ENCODE results near the gene RESF1.
"Not testable (repeated sequence)": the region's sequence is repeated elsewhere in the genome, so short reads cannot be mapped to it uniquely, and the experiment has no call there.

The RESF1 gene

GRCh38 chr12:31948697-31949359, 10.4 kb upstream of the RESF1 start:
- not testable (repeated sequence) for H3K4me3 ChIP-seq (ENCODE audit: low read depth, low read length); H3K4me1 ChIP-seq (ENCODE audit: control insufficient read depth, insufficient read depth, low read length, unreplicated experiment); H3K27me3 ChIP-seq (ENCODE audit: insufficient read depth, low read length); H3K79me2 ChIP-seq (ENCODE audit: control insufficient read depth, insufficient read depth, low read length, unreplicated experiment); H2AFZ ChIP-seq (ENCODE audit: low read length, unreplicated experiment); H3K27ac ChIP-seq (ENCODE audit: low read depth, low read length); H3K36me3 ChIP-seq (ENCODE audit: insufficient read depth, low read length)

DNA sequence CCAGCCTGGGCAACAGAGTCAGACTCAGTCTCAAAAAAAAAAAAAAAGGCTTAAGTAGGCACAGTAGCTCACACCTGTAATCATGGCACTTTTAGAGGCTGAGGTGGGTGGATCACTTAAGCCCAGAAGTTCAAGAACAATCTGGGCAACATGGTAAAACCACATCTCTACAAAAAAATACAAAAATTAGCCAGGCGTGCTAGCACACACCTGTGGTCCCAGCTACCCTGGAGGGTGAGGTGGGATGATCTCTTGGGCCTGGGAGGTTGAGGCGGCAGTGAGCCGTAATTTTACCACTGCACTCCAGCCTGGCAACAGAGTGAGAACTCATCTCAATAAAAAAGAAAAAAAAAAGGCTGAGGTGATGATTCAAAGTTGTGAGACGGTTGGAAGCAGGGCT, 9.1 kb upstream of the RESF1 start:
- no peak overlapping the region for H3K4me3 ChIP-seq (ENCODE audit: low read depth, low read length)
- H3K36me3 ChIP-seq (ENCODE audit: insufficient read depth, low read length) = no peaks in the 10 kb centered on the region
- no peak overlapping the region for H3K27ac ChIP-seq (ENCODE audit: low read depth, low read length)
- no peaks in the 10 kb centered on the region for H3K27me3 ChIP-seq (ENCODE audit: insufficient read depth, low read length)
- no peaks in the 10 kb centered on the region for H3K4me1 ChIP-seq (ENCODE audit: control insufficient read depth, insufficient read depth, low read length, unreplicated experiment)
- no peaks in the 10 kb centered on the region for H3K79me2 ChIP-seq (ENCODE audit: control insufficient read depth, insufficient read depth, low read length, unreplicated experiment)
- H2AFZ ChIP-seq (ENCODE audit: low read length, unreplicated experiment) = no peak overlapping the region

DNA sequence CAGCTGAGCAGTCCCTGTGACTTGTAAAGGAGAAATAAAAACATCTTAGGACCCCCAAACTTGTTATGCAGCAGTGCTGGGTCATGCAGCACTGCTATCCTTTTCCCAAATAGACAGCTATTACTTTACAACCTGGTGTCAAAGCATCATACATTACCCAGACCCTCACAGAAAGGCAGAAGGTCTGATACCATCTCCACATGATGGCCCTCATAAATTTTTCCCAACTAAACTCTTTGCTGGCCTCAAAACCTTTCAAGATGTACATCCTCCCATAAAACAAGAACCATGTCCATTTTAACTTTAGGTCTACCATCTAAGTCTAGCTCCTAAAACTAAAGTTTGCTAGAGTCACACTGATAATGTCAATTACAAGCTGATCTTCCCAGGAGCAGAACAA, 8.7 kb upstream of the RESF1 start:
- no peak overlapping the region for H3K27ac ChIP-seq (ENCODE audit: low read depth, low read length)
- no peaks in the 10 kb centered on the region for H3K79me2 ChIP-seq (ENCODE audit: control insufficient read depth, insufficient read depth, low read length, unreplicated experiment)
- no peaks in the 10 kb centered on the region for H3K27me3 ChIP-seq (ENCODE audit: insufficient read depth, low read length)
- H3K4me1 ChIP-seq (ENCODE audit: control insufficient read depth, insufficient read depth, low read length, unreplicated experiment) = no peaks in the 10 kb centered on the region
- H3K36me3 ChIP-seq (ENCODE audit: insufficient read depth, low read length) = no peaks in the 10 kb centered on the region
- H3K4me3 ChIP-seq (ENCODE audit: low read depth, low read length) = no peak overlapping the region
- H2AFZ ChIP-seq (ENCODE audit: low read length, unreplicated experiment) = no peak overlapping the region

- Histone ChIP-seq H3K79me2 (ENCODE audit: control insufficient read depth, insufficient read depth, low read length, unreplicated experiment) (no peaks in the 10 kb centered on the region), H2AFZ (ENCODE audit: low read length, unreplicated experiment) (no peak overlapping the region), H3K27me3 (ENCODE audit: insufficient read depth, low read length) (no peaks in the 10 kb centered on the region), H3K4me1 (ENCODE audit: control insufficient read depth, insufficient read depth, low read length, unreplicated experiment) (no peaks in the 10 kb centered on the region), H3K4me3 (ENCODE audit: low read depth, low read length) (no peak overlapping the region), H3K27ac (ENCODE audit: low read depth, low read length) (no peak overlapping the region), H3K36me3 (ENCODE audit: insufficient read depth, low read length) (no peaks in the 10 kb centered on the region)
Observed at GRCh38 chr12:31951008-31951407, 8.2 kb upstream of the RESF1 start.

GRCh38 chr12:31951939-31952338, 7.3 kb upstream of the RESF1 start:
- Histone ChIP-seq H2AFZ (ENCODE audit: low read length, unreplicated experiment) (no peak overlapping the region), H3K27ac (ENCODE audit: low read depth, low read length) (no peak overlapping the region), H3K79me2 (ENCODE audit: control insufficient read depth, insufficient read depth, low read length, unreplicated experiment) (no peaks in the 10 kb centered on the region), H3K4me1 (ENCODE audit: control insufficient read depth, insufficient read depth, low read length, unreplicated experiment) (no peaks in the 10 kb centered on the region), H3K4me3 (ENCODE audit: low read depth, low read length) (no peak overlapping the region), H3K27me3 (ENCODE audit: insufficient read depth, low read length) (no peaks in the 10 kb centered on the region), H3K36me3 (ENCODE audit: insufficient read depth, low read length) (no peaks in the 10 kb centered on the region)

- H3K4me1 ChIP-seq (ENCODE audit: control insufficient read depth, insufficient read depth, low read length, unreplicated experiment) = no peaks in the 10 kb centered on the region
- no peaks in the 10 kb centered on the region for H3K36me3 ChIP-seq (ENCODE audit: insufficient read depth, low read length)
- H2AFZ ChIP-seq (ENCODE audit: low read length, unreplicated experiment) = no peak overlapping the region
- H3K27me3 ChIP-seq (ENCODE audit: insufficient read depth, low read length) = no peaks in the 10 kb centered on the region
- no peak overlapping the region for H3K27ac ChIP-seq (ENCODE audit: low read depth, low read length)
- H3K4me3 ChIP-seq (ENCODE audit: low read depth, low read length) = no peak overlapping the region
- no peaks in the 10 kb centered on the region for H3K79me2 ChIP-seq (ENCODE audit: control insufficient read depth, insufficient read depth, low read length, unreplicated experiment)
Observed at GRCh38 chr12:31952418-31952817, 6.8 kb upstream of the RESF1 start.

DNA sequence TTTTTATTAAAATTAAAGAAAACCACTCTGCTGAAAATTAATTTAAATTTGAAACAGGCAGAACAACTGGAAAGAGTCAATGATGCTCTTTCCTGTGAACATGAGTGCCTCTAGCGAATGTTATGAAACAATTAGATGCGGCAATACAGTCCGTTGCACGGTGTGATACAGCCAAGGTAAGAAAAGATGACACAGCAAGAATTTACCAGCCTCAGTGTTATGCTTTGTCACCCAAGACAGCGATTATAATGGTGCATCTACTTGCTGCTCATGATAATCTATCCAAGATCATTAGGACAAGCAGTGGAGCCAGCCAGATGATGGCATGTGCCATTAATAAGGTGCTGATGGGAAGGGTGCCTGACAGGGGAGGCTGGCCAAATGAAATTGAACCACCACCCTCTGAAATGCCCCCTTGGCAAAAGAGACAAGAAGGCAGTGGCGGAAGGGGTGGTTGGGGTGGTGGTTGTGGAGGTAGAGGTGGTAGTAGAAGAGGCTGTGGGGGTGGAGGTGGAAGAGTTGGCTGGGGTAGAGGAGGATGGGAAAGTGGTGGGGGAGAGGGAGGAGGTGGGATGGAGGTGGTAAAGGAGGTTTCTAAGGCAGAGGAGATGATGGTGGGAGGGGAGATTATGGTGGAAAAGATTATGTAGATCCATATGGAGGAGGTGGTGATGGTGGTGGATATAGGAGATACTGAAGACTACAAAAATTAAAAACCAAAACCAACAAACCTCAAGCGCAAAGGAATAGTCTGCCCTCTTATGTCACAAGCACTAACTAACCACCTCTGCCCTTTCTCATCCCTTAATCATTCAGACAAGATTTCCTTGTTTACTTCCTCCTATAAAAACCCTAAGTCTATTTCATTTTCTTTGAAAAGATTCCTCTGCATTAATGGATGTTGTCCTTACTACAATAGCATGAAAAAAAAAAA, 4.0 kb upstream of the RESF1 start:
- H3K36me3 ChIP-seq (ENCODE audit: insufficient read depth, low read length) = no peaks in the 10 kb centered on the region
- no peak overlapping the region for H3K27ac ChIP-seq (ENCODE audit: low read depth, low read length)
- H3K4me3 ChIP-seq (ENCODE audit: low read depth, low read length) = no peak overlapping the region
- no peaks in the 10 kb centered on the region for H3K27me3 ChIP-seq (ENCODE audit: insufficient read depth, low read length)
- no peak overlapping the region for H2AFZ ChIP-seq (ENCODE audit: low read length, unreplicated experiment)
- no peaks in the 10 kb centered on the region for H3K4me1 ChIP-seq (ENCODE audit: control insufficient read depth, insufficient read depth, low read length, unreplicated experiment)
- H3K79me2 ChIP-seq (ENCODE audit: control insufficient read depth, insufficient read depth, low read length, unreplicated experiment) = no peaks in the 10 kb centered on the region

GRCh38 chr12:31958569-31959160, 550 bp upstream of the RESF1 start:
- Histone ChIP-seq H3K79me2 (ENCODE audit: control insufficient read depth, insufficient read depth, low read length, unreplicated experiment) (peaks cover 14% of the 10 kb centered on the region), H3K4me1 (ENCODE audit: control insufficient read depth, insufficient read depth, low read length, unreplicated experiment) (peaks cover 7% of the 10 kb centered on the region), H3K27me3 (ENCODE audit: insufficient read depth, low read length) (no peaks in the 10 kb centered on the region), H3K4me3 (ENCODE audit: low read depth, low read length) (peak overlapping the region; percentile 95), H2AFZ (ENCODE audit: low read length, unreplicated experiment) (peak overlapping the region; percentile 88), H3K36me3 (ENCODE audit: insufficient read depth, low read length) (no peaks in the 10 kb centered on the region), H3K27ac (ENCODE audit: low read depth, low read length) (peak overlapping the region; percentile 36)

DNA sequence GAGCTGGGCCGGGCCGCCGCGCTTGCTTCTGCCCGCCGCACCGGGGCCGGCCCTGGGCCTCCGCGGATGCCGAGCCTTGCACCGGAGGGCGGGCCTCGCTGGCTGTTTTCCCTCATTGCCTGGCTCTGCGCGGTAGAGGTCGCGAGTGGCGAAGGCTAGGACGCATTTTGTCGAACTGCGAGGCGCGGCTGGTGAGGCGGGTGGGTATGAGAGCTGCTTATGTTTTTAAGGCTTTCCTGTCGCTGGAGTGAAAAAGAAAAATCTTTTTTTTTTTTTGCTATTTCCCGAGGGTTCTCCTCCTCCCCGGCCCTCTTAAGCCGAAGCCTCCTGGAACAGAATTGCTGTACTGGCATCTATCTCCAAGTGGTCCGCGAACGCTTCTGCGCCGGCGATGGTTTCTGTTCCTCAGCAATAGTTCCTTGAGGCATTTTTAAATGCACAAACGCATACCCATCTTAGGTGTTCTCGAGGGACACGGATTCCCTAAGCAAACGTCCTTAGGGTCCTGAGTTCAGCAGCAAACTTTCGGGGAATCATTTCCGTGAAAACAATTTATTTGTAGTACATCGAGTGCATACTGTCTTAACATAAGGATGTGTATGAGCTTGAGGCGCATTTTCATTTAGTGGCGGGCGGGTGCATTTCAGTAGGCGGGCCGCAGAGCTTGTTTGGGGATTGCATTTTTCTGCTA, 631 bp downstream of the RESF1 start:
- peaks cover 14% of the 10 kb centered on the region for H3K79me2 ChIP-seq (ENCODE audit: control insufficient read depth, insufficient read depth, low read length, unreplicated experiment)
- no peaks in the 10 kb centered on the region for H3K27me3 ChIP-seq (ENCODE audit: insufficient read depth, low read length)
- peak overlapping the region; percentile 95 for H3K4me3 ChIP-seq (ENCODE audit: low read depth, low read length)
- H3K36me3 ChIP-seq (ENCODE audit: insufficient read depth, low read length) = peaks cover 7% of the 10 kb centered on the region
- peaks cover 7% of the 10 kb centered on the region for H3K4me1 ChIP-seq (ENCODE audit: control insufficient read depth, insufficient read depth, low read length, unreplicated experiment)
- peak overlapping the region; percentile 88 for H2AFZ ChIP-seq (ENCODE audit: low read length, unreplicated experiment)
- H3K27ac ChIP-seq (ENCODE audit: low read depth, low read length) = peak overlapping the region; percentile 36

GRCh38 chr12:31961137-31961536, 1.9 kb downstream of the RESF1 start:
- H3K79me2 ChIP-seq (ENCODE audit: control insufficient read depth, insufficient read depth, low read length, unreplicated experiment) = peaks cover 24% of the 10 kb centered on the region
- H3K4me3 ChIP-seq (ENCODE audit: low read depth, low read length) = peak overlapping the region; percentile 95
- H3K36me3 ChIP-seq (ENCODE audit: insufficient read depth, low read length) = peaks cover 11% of the 10 kb centered on the region
- no peaks in the 10 kb centered on the region for H3K27me3 ChIP-seq (ENCODE audit: insufficient read depth, low read length)
- no peak overlapping the region for H2AFZ ChIP-seq (ENCODE audit: low read length, unreplicated experiment)
- peaks cover 7% of the 10 kb centered on the region for H3K4me1 ChIP-seq (ENCODE audit: control insufficient read depth, insufficient read depth, low read length, unreplicated experiment)
- H3K27ac ChIP-seq (ENCODE audit: low read depth, low read length) = no peak overlapping the region

All from ACC112 (cell line).